NCI-H2107 (cell line): ENCODE results near the gene NPC2.

Source experiments
- DNase-seq: peaks from one replicate; lab custom pipeline; 2025; lab: John Stamatoyannopoulos, UW

The NPC2 gene

GRCh38 chr14:74519316-74520074, 26.4 kb upstream of the NPC2 start:
- DNase-seq, result no peak

DNA sequence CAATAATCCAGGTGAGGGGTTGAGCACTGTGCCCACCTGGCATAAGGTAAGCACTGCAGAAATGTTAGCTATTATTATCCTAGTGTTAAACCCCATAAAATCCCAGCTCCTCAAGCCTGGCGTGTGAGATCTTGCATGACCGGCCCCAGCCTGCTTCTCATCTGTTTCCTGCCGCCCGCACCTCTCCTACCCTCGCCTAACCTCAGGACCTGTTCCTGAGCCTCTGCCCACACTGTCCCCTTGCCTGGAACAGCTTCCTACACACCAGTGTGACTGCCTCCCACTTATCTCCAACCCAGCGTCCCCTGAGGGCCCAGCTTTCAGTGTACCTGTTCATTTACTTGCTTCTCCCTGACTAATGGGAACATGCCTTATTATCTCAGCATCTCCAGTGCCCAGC, 25.1 kb upstream of the NPC2 start:
- DNase-seq, result no peak

DNA sequence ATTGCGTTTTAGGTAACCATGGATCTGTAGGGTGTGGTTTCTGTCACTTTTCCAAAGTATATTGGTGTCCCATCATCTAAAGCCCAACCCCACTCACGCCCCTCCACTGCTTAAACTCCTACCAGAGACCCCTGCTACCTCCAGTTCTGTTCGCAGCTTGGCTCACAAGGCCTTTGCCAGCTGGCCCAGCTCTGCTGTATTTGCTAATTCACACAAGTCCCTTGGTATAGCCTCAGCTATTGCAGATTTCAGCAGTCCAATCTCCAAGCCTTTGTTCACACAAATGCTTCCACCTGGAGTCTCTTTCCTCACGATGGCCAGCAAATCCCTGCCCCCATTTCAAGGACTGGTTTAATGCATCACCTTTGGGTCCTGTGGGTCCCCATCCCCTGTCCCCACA, 24.6 kb upstream of the NPC2 start:
- DNase-seq, result no peak

DNA sequence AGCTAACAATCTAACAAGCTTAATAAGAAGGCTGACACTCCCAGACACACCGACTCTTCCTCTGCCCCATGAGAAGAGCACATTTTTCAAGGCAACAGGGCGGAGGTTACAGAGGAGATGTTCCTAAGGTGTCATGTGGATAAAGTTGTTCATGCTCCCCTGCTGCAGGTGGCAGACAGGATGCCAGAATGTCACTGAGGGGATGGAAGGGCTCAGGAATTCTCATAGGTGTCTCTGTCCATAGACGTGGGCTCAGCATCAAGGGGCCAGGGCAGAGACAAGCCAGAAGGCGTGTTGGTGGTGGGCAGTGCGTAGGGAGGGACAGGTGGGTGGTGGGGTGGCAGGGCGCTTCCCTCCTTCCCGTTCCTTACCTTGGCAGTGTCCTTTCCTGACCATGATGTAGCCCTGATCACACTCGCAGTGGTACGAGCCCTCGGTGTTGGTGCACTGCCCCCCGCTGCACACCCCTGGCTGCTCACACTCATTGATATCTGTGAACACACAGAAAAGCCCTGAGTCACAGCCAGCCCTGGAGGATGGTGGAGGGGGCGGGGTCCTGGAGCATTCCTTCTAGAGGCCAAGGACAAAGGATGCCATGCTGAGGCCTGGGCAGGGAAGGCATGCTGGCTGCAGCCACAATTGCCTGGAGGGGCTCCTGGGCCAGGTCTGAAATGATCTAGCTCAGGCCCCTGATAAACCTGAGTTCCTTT, 23.5 kb upstream of the NPC2 start:
- DNase-seq, result no peak

GRCh38 chr14:74515891-74516412, 22.8 kb upstream of the NPC2 start:
- no peak for DNase-seq

DNA sequence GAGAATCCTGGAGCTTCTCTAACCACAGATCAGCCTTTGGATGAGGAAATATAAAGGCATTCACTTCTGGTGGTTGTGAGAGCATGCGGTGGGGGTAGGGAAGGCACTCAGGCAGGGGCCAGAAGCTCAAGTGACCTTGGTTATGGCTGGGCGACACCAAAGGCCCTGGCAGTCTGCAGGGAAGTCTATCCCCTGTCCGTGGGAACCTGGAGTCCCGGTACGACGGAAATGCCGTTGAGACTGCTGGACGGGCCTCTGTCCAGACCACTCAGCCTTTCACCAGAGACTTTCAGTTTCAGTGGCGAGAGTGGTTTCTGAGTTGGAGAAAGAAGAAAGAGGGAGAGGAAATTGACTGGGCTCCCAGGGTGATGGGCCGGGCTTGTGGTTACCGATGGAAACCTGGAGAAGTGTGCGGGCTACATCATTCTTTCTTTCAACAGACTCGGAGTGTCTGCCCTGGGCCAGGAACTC, 21.4 kb upstream of the NPC2 start:
- DNase-seq, result no peak

- DNase-seq, result no peak
These were observed 19.1 kb upstream of the NPC2 start for GRCh38 chr14:74511966-74512830.

DNA sequence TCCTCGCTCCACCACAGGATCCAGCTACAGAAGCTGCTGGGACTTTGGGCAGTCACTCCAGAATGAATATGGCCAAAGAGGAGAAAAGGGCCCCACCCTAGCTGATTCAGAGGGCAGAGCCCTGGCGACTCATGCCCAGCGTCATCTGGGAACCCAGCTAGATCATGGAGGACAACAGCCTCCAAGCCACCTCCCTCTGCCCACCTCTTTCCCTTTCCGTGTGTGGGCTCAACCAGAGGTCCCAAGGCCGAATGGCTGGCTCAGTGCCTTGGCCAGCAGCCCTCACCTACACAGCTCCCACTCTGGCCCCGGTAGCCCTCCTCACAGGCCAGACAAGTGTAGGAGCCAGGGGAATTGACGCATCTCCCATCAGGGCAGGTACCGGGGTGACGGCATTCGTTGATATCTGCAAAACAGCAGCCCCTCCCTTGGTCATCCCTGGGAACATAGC, 17.9 kb upstream of the NPC2 start:
- DNase-seq, result no peak

GRCh38 chr14:74510223-74510931, 17.3 kb upstream of the NPC2 start:
- no peak for DNase-seq

DNA sequence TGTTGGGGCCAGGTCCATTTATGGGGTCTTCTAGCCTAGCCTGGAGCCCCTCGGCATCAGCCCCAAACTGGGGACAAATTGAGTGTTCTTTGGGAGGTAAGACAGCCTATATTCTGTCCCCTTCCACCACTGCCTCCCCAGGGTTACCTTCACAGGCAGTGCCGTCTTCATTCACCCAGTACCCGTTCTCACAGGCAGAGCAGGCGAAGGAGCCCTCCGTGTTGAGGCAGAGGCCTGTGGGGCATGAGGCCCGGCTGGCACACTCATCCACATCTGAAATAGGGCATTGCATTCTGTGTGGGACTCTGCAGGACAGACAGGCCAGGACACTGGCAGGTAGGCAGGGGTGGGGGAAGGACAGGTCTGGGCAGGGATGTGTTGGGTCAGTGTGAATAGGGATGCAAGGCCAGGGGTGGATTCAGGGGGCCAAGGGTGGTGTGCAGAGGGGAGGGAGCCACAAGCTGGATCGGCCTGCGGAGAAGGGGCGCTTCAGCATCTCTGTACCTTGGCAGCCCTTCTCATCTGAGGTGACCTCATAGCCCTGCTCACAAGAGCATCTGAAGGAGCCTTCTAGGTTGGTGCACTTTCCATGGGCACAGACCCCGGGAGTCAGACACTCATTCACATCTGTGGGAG, 16.6 kb upstream of the NPC2 start:
- DNase-seq, result no peak

DNA sequence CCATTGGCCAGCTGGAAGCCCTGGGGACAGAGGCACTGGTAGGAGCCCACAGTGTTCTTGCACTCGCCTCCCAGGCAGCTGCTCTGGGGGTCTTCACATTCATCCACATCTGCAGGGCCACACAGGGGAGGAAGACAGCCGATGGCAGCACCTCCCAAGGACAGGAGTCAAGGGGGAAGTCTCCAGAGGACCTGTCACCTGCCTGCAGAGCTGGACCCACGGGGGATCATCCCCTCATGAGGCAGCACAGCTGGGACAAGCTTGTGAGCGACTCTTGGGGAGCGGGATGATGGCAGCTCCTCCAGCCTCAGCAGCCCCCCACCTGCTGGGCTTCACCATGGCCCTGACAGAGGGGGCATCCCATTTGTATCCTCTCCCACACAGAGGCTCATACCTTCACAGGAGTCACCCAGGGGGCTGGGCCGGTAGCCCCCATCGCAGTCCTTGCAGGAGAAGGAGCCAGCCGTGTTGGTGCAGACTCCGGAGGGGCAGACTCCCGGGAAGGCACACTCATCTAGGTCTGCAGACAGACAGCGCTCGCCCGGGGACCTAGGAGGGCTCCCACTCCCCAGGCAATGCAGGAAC, 15.8 kb upstream of the NPC2 start:
- DNase-seq, result no peak

DNA sequence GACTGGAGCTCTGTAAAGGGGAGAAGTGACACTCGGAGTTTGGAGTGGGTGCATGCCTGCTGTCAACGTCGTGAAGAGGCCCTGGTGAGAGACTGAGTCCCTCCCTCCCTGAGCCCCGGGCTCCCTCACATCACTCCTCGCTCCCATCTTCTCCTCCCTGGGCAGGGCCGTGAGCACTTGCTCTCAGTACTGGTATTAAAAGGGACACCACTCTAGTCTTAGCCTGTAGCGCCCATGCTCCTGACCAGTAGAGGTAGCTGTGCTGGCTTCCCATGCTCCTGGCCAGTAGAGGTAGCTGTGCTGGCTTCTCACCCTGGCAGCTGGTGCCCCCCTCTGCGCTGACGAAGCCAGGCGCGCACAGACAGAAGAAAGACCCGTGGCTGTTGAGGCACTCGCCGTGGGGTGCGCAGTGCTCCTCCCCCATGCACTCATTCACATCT, 15.2 kb upstream of the NPC2 start:
- peak; percentile 55 for DNase-seq

- no peak for DNase-seq
These were observed 14.7 kb upstream of the NPC2 start for GRCh38 chr14:74507840-74508239.

DNA sequence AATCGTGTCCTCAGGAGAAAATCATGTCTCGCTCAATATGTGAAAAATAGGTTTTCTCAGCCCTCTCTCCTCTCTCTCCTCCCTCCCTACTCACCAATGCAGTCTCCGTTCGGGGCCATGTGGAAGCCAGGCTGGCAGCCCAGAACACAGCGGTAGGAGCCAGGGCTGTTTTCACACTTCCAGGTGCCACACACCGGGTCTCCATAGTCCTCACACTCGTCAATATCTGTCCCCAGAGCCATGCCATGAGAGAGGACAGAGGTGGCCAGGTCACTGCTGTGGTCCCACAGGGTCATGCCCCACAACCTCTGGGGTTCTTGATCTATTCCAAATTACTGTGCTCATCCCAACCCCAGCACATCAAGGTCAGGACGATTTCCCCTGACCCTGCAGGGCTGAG, 14.0 kb upstream of the NPC2 start:
- no peak for DNase-seq

DNA sequence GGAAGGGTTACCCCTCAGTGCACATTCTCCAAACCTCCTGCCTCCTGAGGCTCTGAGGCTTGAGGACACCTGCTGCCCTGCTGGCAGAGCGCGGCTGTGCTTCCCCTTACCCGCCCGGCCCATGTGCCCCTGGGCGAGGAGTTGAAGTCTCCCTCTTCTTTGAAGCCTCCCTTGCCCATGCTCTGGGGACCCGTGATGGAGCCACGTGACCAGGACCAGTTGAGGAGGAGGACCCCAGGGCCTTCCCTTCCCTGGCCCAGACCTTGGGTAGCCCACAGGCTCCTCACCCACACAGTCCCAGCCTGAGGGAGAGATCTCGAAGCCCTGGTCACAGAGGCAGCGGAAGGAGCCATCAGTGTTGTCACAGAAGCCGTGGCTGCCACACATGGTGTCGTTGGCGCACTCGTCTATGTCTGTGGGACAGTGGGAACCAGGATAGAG, 13.3 kb upstream of the NPC2 start:
- DNase-seq, result no peak

DNA sequence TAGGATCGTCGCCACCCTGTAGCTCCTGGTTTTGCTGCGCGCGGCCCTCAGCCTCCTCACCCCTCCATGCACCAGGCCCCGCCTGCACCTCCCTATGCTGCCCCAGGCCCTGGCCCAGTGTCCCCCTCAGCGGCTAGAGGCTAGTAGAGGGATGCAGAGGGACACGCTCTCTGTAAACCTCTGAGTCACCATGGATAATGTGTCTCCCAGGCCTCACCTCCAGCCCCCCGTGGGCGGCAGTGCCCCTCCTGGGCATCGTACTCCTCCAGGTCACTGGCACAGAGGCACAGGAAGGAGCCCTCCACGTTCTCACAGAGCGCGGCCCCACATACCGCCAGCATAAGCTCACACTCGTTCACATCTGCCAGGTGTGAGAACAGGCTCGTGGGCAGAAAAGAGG, 12.7 kb upstream of the NPC2 start:
- DNase-seq, result no peak

DNA sequence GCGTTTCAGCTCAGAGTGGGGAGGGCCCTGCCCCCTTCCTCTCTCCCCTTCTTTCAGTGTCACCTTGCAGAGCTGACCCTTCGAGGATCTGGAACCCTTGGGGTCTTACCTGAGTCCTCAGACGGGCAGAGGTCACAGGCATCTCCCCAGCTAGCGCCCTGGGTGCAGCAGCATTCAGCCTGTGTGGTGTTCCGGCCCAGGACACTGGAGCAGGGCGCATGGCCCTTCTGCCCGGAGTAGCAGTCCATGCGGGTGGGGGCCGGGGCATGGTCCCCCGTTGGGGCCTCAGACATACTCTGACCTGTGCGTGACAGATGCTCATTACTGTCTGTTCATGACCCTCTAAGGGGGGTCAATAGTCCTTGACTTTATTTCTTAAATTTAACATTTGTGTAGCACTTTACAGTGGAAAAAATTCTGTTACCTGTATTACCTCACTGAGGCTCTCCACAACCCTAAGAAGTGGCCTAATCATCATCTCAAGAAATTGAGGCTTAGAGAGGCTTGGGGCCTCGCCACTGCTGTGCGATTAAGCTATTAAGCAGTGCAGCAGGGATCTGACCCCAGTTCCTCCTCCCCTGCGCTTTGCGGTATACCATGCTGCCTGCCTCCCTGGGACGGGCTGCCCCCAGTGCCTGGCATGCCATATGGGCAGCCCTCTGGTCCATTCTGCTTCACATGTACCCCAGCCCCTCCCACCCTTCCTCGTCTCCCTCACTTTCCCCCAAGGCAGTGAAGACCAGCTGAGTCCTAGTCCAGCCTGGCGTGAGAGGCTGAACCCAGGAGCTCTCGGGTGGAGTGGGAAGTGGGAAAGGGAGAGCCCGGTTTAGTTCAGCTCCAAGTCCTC, 12.0 kb upstream of the NPC2 start:
- DNase-seq, result no peak

GRCh38 chr14:74504412-74504811, 11.3 kb upstream of the NPC2 start:
- no peak for DNase-seq

DNA sequence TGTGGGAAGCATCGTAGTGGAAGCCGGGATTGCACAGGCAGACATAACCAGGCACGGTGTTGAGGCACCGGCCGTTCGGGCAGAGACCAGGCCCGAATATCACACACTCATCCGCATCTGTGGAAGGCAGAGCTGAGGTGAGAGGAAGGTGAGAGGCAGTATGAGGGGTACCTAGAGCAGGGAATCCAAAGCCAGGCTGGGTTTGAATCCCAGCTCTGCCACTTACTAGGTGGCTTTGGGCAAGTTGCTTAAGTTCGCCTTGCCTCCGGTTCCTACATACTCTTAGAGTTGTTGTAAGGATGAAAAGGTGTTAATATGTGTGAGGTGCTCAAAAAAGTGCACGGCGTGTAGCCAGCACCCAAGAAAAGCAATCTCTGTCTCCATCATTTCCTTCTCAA, 10.8 kb upstream of the NPC2 start:
- no peak for DNase-seq
